GM12891 (cell line): Measurements from ENCODE around the gene FYB1.

Experiments
- DNase-seq: peaks from one replicate; pipeline ENCODE4 v3.0.0; 2011; ENCODE audit warnings: low spot score; ENCODE audit not compliant: insufficient read length
- FAIRE-seq: peaks from 2 replicates; lab custom pipeline; 2011; peaks lifted over from hg19 to GRCh38; lab: Jason Lieb, UNC
- PAX5 ChIP-seq: IDR thresholded peaks from 2 replicates; pipeline ENCODE4 v1.6.1; 2011; ENCODE audit warnings: low read length, moderate library complexity, mild to moderate bottlenecking; ENCODE audit not compliant: insufficient read depth, severe bottlenecking
- POLR2A ChIP-seq: IDR thresholded peaks from 2 replicates; pipeline ENCODE4 v1.6.1; 2011; ENCODE audit warnings: low read depth, low read length, control low read depth
- POLR2AphosphoS5 ChIP-seq: IDR thresholded peaks from 2 replicates; pipeline ENCODE4 v1.6.1; 2011; ENCODE audit warnings: low read depth, low read length, control low read depth
- POU2F2 ChIP-seq: IDR thresholded peaks from 2 replicates; pipeline ENCODE4 v1.6.1; 2011; ENCODE audit warnings: low read depth, mild to moderate bottlenecking, control low read depth, low read length, moderate library complexity
- SPI1 ChIP-seq: IDR thresholded peaks from 2 replicates; pipeline ENCODE4 v1.6.1; 2011; ENCODE audit warnings: low read depth, low read length, control low read depth
- TAF1 ChIP-seq: IDR thresholded peaks from 2 replicates; pipeline ENCODE4 v1.6.1; 2011; ENCODE audit warnings: low read depth, low read length, control low read depth

FYB1 gene

GRCh38 chr5:39115644-39116343, 103.6 kb downstream of the FYB1 start:
- no peak for TF ChIP-seq POLR2AphosphoS5
- TF ChIP-seq SPI1: no peak
- TF ChIP-seq TAF1: no peak
- TF ChIP-seq POLR2A: no peak
- TF ChIP-seq POU2F2: no peak
- no peak for TF ChIP-seq PAX5
- no peak for FAIRE-seq

DNA sequence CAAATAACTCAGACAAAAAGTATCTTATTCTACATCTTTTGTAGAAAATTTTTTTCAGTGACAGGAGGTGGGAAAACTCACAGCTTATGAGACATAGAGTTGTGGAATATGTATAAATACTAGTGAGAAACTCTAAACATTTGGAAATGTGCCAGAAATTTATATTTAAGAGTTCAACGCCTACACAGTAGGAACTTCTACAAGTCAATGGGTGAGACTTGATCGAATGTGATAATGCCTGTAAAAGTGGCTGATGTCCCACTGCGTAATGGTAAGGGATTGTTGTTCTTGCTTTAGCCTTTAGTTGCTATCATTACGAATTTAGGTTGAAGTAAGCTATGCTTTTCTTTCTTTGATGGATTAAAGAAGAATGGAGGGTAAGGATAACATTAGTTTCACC, 105.2 kb downstream of the FYB1 start:
- TF ChIP-seq POU2F2 (no peak), SPI1 (no peak), TAF1 (no peak), POLR2AphosphoS5 (no peak), PAX5 (no peak), POLR2A (no peak)
- FAIRE-seq (no peak), DNase-seq (no peak)

More at GRCh38 chr5:39115644-39116343, 103.6 kb downstream of the FYB1 start:
- DNase-seq: no peak

DNA sequence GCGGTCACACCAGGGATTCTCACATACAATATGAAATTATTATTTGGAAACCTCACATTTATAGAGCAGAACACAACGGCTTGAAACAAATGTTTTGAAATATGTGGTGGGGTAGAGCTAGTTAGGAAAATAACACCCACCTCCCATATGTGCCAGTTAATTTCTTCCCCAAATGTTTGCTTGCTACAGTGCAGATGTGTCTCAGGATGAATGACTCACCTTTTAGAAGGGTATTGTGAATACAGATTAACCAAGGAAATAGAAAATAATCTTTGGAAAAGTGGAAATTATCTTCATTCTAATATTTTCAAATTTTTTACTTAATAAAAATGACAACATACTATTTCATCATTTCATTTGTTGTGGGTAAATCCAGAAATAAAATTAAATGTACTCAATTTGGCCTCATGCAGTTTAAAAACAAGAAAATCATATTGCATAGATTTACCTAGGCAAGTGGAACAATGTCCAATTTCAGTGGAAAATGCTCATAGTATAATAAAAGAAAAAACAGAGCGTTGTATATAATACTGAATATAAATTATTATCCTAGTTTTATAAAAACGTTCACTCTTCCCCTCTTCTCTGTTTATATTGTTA, 105.9 kb downstream of the FYB1 start:
- DNase-seq: no peak
- no peak for FAIRE-seq
- no peak for TF ChIP-seq POU2F2
- no peak for TF ChIP-seq POLR2AphosphoS5
- TF ChIP-seq TAF1: no peak
- no peak for TF ChIP-seq POLR2A
- TF ChIP-seq PAX5: no peak
- TF ChIP-seq SPI1: no peak

DNA sequence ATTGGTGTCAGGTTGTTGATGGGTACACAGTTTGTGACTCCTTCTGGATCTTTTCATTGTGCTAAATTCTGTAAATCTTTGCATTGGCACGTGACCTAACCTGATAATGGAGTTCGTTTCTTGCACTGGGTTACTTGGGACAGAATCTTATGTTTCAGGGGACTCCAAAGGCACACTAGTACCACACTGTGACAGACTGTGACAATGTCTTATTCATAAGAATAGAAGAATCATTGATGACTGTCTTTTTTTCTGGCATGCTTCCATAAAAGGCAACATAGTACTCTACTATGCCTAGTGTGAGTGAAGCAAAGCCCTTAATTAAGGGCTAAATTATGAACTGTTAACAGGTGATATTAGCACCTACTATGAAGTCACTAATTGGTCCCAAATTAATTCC, 109.8 kb downstream of the FYB1 start:
- FAIRE-seq: peak; percentile 20
- TF ChIP-seq PAX5 (no peak), SPI1 (no peak), POU2F2 (no peak), TAF1 (no peak), POLR2A (no peak), POLR2AphosphoS5 (no peak)
- no peak for DNase-seq

DNA sequence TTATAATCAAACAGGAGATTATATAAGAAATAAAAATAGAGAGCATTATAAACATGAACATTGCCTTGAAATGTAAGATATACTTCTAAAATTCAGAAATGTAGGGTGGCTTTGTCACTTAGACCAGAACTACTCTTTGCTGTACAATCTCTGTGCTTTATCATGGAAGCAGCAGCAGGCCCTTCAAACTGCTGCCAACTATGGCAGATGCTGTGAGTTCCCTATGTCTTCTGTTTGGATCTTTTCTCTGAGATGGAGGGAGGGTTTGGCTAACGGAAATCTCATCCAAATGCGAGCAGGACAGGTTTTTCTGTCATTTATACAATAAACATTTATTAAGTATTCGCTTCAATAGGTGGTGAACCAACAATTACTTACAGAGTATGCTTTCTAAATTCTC, 110.4 kb downstream of the FYB1 start:
- DNase-seq (no peak), FAIRE-seq (no peak)
- TF ChIP-seq TAF1 (no peak), POU2F2 (no peak), POLR2AphosphoS5 (no peak), SPI1 (no peak), PAX5 (no peak), POLR2A (no peak)

DNA sequence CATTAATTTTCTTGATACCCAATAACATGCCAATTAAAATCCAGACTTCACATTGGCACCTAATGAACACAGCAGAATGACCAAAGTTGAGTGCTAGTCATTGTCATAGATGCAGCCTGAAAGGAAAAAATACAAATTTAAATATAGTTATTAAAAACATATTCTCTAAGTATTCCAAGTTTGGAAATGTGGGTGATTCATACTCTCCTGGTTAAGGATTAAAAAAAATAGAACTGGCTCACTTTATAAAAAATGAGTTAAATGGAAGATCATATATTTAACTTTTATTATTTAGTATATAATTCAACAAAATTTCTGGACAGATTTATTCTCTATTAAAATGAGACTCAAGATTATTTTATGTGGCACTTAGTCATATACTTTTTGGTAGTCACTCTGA, 112.0 kb downstream of the FYB1 start:
- DNase-seq: no peak
- FAIRE-seq: no peak
- TF ChIP-seq PAX5 (no peak), SPI1 (no peak), TAF1 (no peak), POU2F2 (no peak), POLR2AphosphoS5 (no peak), POLR2A (no peak)

DNA sequence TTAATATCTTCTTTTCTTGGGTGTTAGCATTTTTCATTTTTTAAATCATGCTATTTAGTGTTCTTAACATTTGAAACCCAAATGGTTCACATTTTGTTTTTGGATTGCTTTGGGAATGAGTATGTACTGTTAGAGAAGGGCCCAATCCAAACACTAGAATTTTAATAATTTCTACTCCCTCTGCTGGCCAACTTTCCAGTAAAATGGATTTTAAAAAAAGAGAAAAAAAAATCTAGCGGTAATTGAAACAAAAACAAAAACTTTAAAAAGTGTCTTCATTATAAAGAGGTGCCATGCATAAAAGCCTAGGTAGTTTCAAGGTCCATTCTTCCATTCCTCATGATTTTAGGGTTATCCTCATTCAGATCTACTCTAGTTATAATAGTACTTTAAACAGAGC, 113.0 kb downstream of the FYB1 start:
- no peak for DNase-seq
- FAIRE-seq: no peak
- TF ChIP-seq POLR2A (no peak), SPI1 (no peak), POU2F2 (no peak), PAX5 (no peak), POLR2AphosphoS5 (no peak), TAF1 (no peak)

GRCh38 chr5:39104221-39104620, 115.1 kb downstream of the FYB1 start:
- TF ChIP-seq PAX5: no peak
- no peak for TF ChIP-seq SPI1
- TF ChIP-seq POLR2AphosphoS5: no peak
- no peak for TF ChIP-seq TAF1
- TF ChIP-seq POU2F2: no peak
- TF ChIP-seq POLR2A: no peak
- FAIRE-seq: no peak

DNA sequence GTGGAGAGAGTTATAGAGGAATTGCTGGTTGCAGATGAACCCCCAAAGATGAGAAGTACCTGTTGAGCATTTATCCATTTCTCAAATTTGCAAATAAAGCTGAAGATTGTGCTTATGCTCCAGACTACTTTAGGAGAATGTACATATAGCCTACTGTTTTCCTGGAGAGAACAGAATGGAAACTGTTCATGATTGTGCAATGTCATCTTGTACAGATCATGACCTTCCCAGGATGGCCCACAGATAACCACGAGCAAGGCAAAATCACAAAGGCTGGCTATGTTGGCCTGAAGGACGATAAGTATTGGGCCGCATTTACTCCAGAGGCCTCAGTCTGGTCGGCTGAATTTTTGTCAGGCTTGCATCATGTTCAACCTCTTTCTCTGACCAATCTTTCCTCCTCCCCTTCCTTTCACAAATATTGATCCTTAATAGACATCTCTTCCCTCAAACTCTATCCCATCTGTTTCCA, 116.6 kb downstream of the FYB1 start:
- DNase-seq (no peak), FAIRE-seq (no peak)
- TF ChIP-seq PAX5 (no peak), SPI1 (no peak), POLR2AphosphoS5 (no peak), POU2F2 (no peak), TAF1 (no peak), POLR2A (no peak)

More at GRCh38 chr5:39104221-39104620, 115.1 kb downstream of the FYB1 start:
- DNase-seq: no peak
